Measurements from ENCODE around the gene ATRNL1.

GRCh38 chr10:115103700-115104099 lies 10.5 kb downstream of the ATRNL1 start:
- TF ChIP-seq SREBF2 (IDR thresholded peaks at IDR 0.05) (no peak), RARB (CRISPR knock-in tag; IDR thresholded peaks at IDR 0.05) (no peak), ZFP36 (IDR thresholded peaks at IDR 0.05; ENCODE audit: borderline replicate concordance, partially characterized antibody) (no peak), GATA3 (IDR thresholded peaks at IDR 0.05; ENCODE audit: borderline replicate concordance) (no peak), REST (IDR thresholded peaks at IDR 0.05) (no peak)

Measured in A549 (cell line).